Gastrocnemius medialis (tissue), 4 donors: ENCODE results near the gene TIAL1. TPM values are rescaled to one million over a fixed set of nuclear protein-coding genes. Genes with fewer than 3 reads are reported as not detected.
"Not testable (repeated sequence)": the region's sequence is repeated elsewhere in the genome, so short reads cannot be mapped to it uniquely, and the experiment has no call there.

Source experiments
- ATAC-seq, 2 donors: fragments of 150-250 bp; one replicate each; pipeline ENCODE4 v1.9.1; 2016
- DNase-seq, 2 donors: peaks; one replicate each; pipeline ENCODE4 v3.0.0-alpha.2; 2019
- H3K27ac ChIP-seq, 4 donors: fragments of 200-600 bp; sonication (generic); 1 replicate in 1 of 4; 2 replicates in 3 of 4; pipeline ENCODE4 v1.5.1; 2016 to 2018; ENCODE audit warnings: mild to moderate bottlenecking in 2 of 4, moderate library complexity in 1 of 4
- H3K27me3 ChIP-seq, 3 donors: fragments of 200-600 bp; sonication (generic) in 2 of 3; 1 replicate in 1 of 3; 2 replicates in 2 of 3; pipeline versions ENCODE4 v1.5.1 to v1.6.0; 2016 to 2019; ENCODE audit warnings: mild to moderate bottlenecking in 1 of 3, moderate library complexity in 1 of 3
- H3K36me3 ChIP-seq, 2 donors: fragments of 200-600 bp; sonication (generic) in 1 of 2; one replicate each; pipeline ENCODE4 v1.5.1; 2017 to 2018
- H3K4me1 ChIP-seq, 2 donors: fragments of 200-600 bp; sonication (generic) in 1 of 2; one replicate each; pipeline ENCODE4 v1.5.1; 2016 to 2017; ENCODE audit warnings: mild to moderate bottlenecking in 2 of 2
- H3K4me3 ChIP-seq, 4 donors: fragments of 200-600 bp; sonication (generic) in 3 of 4; 1 replicate in 1 of 4; 2 replicates in 3 of 4; pipeline ENCODE4 v1.5.1; 2016 to 2019; ENCODE audit warnings: mild to moderate bottlenecking in 2 of 4
- H3K9me3 ChIP-seq, 3 donors: fragments of 200-600 bp; sonication (generic) in 2 of 3; 1 replicate in 1 of 3; 2 replicates in 2 of 3; pipeline ENCODE4 v1.5.1; 2016 to 2019
- POLR2A ChIP-seq, 2 donors: fragments of 450-650 bp; IDR thresholded peaks; one replicate each; pipeline ENCODE4 v1.6.1; 2017; ENCODE audit warnings: antibody characterized with exemption in 2 of 2, mild to moderate bottlenecking in 2 of 2, moderate library complexity in 2 of 2
- in situ Hi-C, 4 donors: fragments of 200-750 bp; cut with MboI; loops; one replicate each; pipeline versions ENCODE4 v1.15.0 to v1.8.0; 2017; ENCODE audit warnings: low sequenced_read_pairs in 4 of 4
- intact Hi-C: fragments of 100-400 bp; cut with DNase I; formaldehyde crosslinking; loops from one replicate; pipeline ENCODE4 v1.15.1; 2023; ENCODE audit warnings: low total_unique reads
- total RNA-seq, 4 donors: library from RNA; depleted of rRNA; stranded (reverse); fragments of >200 nt; gene quantifications; one replicate each; pipeline versions ENCODE4 v1.1.0 to v1.2.3, GENCODE V29; 2016
- TF ChIP-seq, protein P1 (sequence below), 5 experiments: fragments of 450-650 bp in 3 of 5; fragments of 200-600 bp in 2 of 5; sonication (generic) in 2 of 5; IDR thresholded peaks in 4 of 5; conservative IDR thresholded peaks in 1 of 5; 1 replicate in 4 of 5; 2 replicates in 1 of 5; pipeline ENCODE4 v1.5.1; 2016 to 2019; ENCODE audit warnings: antibody characterized with exemption in 5 of 5, mild to moderate bottlenecking in 3 of 5, moderate library complexity in 3 of 5

The TIAL1 gene
- total RNA-seq, 4 donors from 2014 or later = 50.5 to 81.5 (median 68.4) TPM

DNA sequence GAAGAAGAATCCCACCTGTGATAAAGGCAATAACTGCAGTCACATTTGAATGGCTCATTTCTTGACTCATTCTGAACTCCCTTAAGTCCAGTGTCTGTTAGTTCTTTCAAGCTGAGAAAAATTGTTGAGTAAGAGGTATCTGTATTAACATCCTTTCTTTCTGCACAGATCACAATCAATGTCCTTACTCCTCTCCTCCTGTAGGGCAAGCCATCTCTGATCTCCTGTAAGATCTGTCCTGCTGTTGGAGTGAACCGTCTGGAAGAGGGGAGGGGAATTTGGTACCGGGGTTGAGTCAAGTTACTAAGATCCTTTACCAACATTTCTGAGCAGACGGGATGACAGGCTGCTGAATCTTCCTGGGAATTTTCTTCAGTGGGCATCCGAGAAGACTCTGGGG, 34.7 kb downstream of the TIAL1 start:
- intact Hi-C loops = no loop called here

DNA sequence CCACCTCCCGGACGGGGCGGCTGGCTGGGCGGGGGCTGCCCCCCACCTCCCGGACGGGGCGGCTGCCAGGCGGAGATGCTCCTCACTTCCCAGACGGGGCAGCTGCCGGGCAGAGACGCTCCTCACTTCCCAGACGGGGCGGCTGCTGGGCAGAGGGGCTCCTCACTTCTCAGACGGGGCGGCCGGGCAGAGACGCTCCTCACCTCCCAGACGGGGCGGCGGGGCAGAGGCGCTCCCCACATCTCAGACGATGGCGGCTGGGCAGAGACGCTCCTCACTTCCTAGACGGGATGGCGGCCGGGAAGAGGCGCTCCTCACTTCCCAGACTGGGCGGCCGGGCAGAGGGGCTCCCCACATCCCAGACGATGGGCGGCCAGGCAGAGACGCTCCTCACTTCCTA, 37.3 kb downstream of the TIAL1 start:
- H3K27ac ChIP-seq, H3K27me3 ChIP-seq, in situ Hi-C loops, H3K4me1 ChIP-seq, H3K9me3 ChIP-seq, H3K36me3 ChIP-seq, ATAC-seq, DNase-seq, intact Hi-C loops, H3K4me3 ChIP-seq: not testable (repeated sequence)

More for the DNA sequence above, 34.7 kb downstream of the TIAL1 start:
- in situ Hi-C loops = no loop called here
- Histone ChIP-seq H3K36me3 (no peaks in the 10 kb centered on the region), H3K27ac (no peak overlapping the region), H3K4me1 (no peaks in the 10 kb centered on the region), H3K9me3 (no peaks in the 10 kb centered on the region), H3K27me3 (no peaks in the 10 kb centered on the region), H3K4me3 (no peak overlapping the region)
- DNase-seq (no peak), ATAC-seq (no peak)
- TF ChIP-seq, protein P1, sequence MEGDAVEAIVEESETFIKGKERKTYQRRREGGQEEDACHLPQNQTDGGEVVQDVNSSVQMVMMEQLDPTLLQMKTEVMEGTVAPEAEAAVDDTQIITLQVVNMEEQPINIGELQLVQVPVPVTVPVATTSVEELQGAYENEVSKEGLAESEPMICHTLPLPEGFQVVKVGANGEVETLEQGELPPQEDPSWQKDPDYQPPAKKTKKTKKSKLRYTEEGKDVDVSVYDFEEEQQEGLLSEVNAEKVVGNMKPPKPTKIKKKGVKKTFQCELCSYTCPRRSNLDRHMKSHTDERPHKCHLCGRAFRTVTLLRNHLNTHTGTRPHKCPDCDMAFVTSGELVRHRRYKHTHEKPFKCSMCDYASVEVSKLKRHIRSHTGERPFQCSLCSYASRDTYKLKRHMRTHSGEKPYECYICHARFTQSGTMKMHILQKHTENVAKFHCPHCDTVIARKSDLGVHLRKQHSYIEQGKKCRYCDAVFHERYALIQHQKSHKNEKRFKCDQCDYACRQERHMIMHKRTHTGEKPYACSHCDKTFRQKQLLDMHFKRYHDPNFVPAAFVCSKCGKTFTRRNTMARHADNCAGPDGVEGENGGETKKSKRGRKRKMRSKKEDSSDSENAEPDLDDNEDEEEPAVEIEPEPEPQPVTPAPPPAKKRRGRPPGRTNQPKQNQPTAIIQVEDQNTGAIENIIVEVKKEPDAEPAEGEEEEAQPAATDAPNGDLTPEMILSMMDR (IDR thresholded peaks at IDR 0.05 in 4 of 5, conservative IDR thresholded peaks at IDR 0.05 in 1 of 5) = no peak
- no peak for TF ChIP-seq POLR2A (IDR thresholded peaks at IDR 0.05)

DNA sequence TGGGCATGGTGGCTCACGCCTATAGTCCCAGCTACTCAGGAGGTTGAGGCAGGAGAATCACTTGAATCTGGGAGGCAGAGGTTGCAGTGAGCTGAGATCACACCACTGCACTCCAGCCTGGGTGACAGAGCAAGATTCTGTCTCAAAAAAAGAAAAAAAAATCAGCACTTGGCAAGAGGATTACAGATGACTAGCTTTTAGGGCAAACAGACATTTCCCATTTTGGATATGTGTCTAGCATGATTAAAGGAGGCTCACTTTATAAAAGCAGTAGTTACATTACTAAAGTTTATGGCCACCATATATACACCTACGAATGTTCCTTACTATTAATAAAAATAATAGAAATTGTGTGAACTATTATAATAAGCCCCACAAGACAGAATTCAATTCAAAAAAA, 40.7 kb downstream of the TIAL1 start:
- DNase-seq, H3K4me3 ChIP-seq, intact Hi-C loops, H3K9me3 ChIP-seq, H3K36me3 ChIP-seq, in situ Hi-C loops, H3K4me1 ChIP-seq, H3K27ac ChIP-seq, ATAC-seq, H3K27me3 ChIP-seq: not testable (repeated sequence)

GRCh38 chr10:119555178-119555784, 41.5 kb downstream of the TIAL1 start:
- Histone ChIP-seq H3K9me3 (no peaks in the 10 kb centered on the region), H3K27ac (no peak overlapping the region), H3K4me3 (no peak overlapping the region), H3K36me3 (no peaks in the 10 kb centered on the region), H3K4me1 (no peaks in the 10 kb centered on the region), H3K27me3 (no peaks in the 10 kb centered on the region)
- ATAC-seq (no peak), DNase-seq (no peak)
- TF ChIP-seq, protein P1 (IDR thresholded peaks at IDR 0.05 in 4 of 5, conservative IDR thresholded peaks at IDR 0.05 in 1 of 5) = no peak
- TF ChIP-seq POLR2A (IDR thresholded peaks at IDR 0.05) = no peak
- intact Hi-C loops (no loop called here), in situ Hi-C loops (no loop called here)

GRCh38 chr10:119550827-119551226, 45.9 kb downstream of the TIAL1 start:
- no peaks in the 10 kb centered on the region for H3K36me3 ChIP-seq
- intact Hi-C loops = no loop called here
- ATAC-seq = no peak

More at GRCh38 chr10:119550827-119551226, 45.9 kb downstream of the TIAL1 start:
- H3K4me3 ChIP-seq = no peak overlapping the region
- no peak for DNase-seq
- TF ChIP-seq, protein P1 (IDR thresholded peaks at IDR 0.05 in 4 of 5, conservative IDR thresholded peaks at IDR 0.05 in 1 of 5) = no peak
- no peak for TF ChIP-seq POLR2A (IDR thresholded peaks at IDR 0.05)
- in situ Hi-C loops = no loop called here
- H3K4me1 ChIP-seq = no peaks in the 10 kb centered on the region
- no peaks in the 10 kb centered on the region for H3K9me3 ChIP-seq
- peaks cover 0 to 2% (median 0%) of the 10 kb centered on the region in 3 donors for H3K27me3 ChIP-seq
- no peak overlapping the region for H3K27ac ChIP-seq
